CD4-positive, alpha-beta T cell treated with Interleukin-15 for 1 hour (primary cell): ENCODE data around the gene SWAP70.
"Not testable (repeated sequence)": the region's sequence is repeated elsewhere in the genome, so short reads cannot be mapped to it uniquely, and the experiment has no call there.

Source experiments
- DNase-seq: peaks from one replicate; pipeline ENCODE4 v3.0.0-alpha.2; 2020

SWAP70 gene

DNA sequence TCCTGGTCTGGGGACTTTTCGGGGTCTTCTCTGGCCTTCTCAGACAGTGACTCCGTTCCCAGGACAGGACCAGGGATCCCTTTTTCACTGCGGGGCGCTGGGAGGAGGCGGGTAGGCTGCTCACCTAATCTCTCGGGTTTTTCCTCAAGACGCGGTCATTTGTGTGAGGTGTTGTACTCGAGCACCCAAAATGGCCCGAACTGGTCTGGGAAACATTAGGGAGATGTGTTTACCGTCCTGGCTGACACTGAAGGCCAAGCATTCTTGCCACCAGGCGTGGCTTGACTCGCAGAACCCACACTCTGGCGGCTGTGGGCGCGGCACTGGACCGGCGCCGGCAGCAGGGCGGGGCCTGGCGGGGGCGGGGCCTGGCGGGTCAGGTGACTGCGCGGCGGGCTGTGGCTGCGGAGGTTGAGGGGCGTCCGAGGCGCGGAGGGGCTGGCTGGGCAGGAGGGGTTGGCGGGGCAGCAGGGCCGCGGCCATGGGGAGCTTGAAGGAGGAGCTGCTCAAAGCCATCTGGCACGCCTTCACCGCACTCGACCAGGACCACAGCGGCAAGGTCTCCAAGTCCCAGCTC lies at the start of gene SWAP70:
SWAP70 (plus strand) TSS at position 379 of the 577 bp plus-strand sequence; CDS start at position 482, 103 bp downstream.
- DNase-seq = peak; percentile 87

GRCh38 chr11:9615031-9615451 lies 48.8 kb upstream of the SWAP70 start:
- DNase-seq = peak; percentile 69

DNA sequence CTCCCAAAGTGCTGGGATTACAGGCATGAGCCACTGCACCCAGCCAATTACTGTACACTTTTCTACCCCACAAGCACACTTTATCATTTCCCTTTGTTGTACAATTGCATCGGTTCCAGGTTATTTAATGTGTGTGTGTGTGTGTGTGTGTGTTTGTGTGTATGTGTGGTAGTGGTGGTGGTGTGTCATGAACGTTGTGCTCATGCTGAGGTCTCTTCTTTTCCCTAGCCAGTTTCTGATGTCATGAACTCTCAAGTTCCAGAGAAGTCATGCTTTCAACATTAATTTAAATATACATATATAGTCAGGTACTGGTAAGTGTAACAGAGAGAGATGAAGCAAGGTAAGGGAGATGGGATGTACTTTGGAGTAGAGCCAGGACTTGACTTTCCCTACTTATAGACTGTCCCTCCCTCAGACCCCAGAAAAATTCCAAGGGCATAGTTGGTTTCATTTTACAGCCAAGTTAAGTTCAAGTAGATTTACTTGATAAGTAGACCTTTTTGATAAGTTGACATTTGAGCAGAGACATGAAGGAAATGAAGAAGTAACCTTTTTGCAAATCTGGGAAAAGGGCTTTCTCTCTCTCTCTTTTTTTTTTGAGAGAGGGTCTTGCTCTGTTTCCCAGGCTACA lies 47.7 kb upstream of the SWAP70 start:
- no peak for DNase-seq

DNA sequence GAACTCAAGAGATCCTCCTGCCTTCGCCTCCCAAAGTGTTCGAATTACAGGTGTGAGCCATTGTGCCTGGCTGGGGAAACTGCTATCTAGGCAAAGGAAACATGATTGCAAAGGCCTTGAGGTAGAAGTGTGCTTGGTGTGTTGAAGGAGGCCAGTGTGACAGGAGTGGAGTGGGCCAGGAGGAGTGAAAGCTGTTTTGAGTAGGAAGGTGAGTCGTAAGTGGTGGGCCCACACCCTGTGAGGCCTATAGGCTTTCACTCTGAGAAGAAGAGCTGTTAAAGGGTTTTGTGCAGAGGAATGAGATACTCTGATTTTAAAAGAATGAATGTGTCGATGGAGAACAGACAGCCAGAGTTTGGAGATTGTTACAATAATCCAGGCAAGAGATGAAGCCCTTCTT lies 47.0 kb upstream of the SWAP70 start:
- no peak for DNase-seq

DNA sequence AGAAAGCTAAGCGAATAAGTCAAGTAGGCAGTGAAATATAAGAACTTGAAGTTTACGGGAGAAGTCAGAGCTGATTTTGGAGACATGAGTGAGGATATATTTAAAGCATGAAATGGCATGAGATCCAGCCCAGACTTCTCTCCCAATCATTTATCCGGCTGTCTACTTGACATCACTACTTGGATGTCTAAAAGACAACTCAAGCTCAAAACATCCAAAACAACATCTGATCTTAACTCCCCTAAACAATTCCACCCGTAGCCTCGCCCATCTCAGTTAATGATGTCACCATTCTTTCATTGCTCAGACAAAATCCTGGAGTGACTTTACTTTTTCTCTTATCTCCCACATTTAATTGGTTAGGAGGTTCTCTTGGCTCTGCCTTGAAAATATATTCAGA lies 45.9 kb upstream of the SWAP70 start:
- DNase-seq = no peak

DNA sequence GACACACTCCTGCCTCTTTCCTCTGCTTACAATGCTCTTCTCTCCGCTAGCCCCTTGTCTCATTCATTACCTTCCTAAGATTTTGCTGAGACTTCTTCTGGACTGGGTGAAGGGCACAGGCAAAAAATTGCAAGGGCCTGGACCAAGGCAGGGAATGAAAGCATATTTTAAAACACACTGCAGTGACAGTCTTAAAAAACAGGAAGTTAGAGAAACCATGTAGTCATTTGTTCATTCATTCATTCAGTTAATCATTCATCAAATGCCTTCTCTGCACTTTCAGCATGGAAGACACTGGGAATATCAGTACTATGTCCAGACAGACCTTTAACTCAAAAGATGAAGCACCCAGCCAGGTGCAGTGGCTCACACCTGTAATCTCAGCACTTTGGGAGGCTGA lies 44.9 kb upstream of the SWAP70 start:
- no peak for DNase-seq

DNA sequence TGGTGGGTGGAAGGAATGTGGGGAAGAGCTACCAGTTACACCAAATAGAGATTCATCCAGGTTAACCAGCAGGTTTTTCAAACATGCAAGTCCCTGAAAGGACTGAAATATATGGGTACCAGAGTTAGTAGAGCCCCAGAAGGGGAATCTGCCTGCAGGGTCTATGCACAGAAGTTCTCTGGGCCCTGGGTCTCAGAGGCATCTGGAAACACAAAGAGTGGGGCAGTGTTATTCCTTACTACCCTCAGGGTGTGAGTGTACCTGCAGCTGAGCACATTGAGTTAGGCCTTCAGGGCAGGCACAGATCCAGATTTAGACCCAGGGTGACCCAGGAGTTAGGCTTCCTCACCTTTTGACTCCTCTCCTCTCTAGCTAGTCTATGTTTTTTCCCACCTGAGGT lies 43.9 kb upstream of the SWAP70 start:
- DNase-seq = no peak

GRCh38 chr11:9622353-9622752 lies 41.5 kb upstream of the SWAP70 start:
- not testable (repeated sequence) for DNase-seq

DNA sequence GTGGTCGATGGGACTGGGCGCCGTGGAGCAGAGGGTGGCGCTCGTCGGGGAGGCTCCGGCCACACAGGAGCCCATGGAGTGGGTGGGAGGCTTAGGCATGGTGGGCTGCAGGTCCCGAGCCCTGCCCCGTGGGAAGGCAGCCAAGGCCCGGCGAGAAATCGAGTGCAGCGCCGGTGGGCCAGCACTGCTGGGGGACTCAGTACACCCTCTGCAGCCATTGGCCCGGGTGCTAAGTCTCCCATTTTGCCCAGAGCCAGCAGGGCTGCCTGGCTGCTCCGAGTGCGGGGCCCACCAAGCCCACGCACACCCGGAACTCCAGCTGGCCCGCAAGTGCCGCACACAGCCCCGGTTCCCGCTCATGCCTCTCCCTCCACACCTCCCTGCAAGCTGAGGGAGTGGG lies 40.8 kb upstream of the SWAP70 start:
- DNase-seq = not testable (repeated sequence)

GRCh38 chr11:9624448-9624847 lies 39.4 kb upstream of the SWAP70 start:
- DNase-seq = no peak

DNA sequence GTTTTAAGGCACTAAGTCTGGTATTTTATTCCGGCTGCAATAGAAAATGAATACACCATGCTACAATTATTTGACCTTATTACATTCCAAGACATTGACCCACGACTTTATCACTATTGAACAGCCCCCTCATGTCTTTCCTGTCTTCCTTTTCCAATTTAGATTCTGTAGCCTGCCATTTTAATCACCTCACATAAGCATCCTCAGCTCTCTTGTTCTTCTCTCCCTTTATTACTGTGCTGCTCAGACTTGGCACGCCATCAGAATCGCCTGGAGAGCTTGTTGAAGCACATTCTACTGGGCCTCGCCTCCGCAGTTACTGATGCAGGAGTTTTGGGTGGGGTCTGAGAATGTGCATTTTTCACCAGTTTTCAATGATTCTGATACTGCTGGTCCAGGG lies 38.7 kb upstream of the SWAP70 start:
- DNase-seq = no peak

DNA sequence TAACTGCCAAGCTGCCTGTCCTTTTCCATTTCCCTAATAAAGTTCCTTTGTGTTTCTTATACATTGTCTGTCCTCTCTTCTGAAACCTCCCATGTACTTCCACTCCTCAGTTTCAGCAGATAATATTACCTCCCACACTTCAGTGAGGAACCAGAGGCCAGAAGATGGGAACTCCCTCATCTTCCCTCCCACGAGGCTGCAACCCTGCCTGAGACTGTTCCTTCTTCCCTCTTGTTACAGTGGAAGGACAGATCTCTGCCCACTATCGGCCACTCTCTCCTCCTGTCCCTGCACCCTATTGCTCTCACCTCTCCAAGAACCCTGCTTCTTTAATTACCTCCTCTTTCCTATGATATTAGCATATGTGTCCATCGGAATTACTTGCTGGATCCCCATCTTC lies 38.1 kb upstream of the SWAP70 start:
- DNase-seq = no peak

DNA sequence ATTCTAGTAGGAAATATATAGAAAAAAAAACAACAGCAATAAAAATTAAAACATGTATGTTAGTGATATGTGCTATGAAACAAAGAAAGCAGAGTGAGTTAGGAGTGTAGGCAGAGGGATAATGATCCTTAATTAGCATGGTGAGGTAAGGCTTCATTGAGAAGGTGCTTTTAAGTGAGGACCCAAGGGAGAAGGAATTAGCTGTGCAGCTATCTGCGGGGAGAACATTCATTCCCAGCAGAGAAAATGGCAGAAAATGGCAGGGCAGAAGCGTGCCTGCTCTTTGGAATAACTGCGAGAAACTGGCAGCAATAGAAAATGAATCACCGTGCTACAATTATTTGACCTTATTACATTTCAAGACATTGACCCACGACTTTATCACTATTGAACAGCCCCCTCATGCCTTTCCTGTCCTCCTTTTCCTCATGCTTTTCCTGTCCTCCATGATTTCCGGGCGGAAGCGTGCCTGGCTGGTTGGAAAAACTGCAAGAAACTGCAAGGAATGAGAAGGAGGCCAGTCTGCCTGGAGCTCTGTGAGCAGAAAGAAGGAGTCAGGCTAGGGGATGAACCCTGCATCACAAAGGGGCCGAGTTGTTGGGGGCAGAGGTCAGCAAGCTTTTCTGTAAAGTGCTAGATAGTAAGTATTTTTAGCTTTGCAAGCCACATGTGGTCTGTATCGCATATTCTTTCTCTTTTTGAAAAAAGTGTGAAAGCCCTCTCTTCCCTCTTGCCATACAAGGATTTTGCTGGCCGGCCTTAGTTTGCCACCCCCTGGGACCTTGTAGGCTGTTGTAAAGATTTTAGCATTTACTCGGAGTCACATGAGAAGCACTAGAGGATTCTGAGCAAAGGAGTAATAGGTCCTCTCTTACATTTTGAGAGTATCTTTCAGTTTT lies 37.1 kb upstream of the SWAP70 start:
- no peak for DNase-seq

- no peak for DNase-seq
Measured at GRCh38 chr11:9629064-9629463, 34.8 kb upstream of the SWAP70 start.

DNA sequence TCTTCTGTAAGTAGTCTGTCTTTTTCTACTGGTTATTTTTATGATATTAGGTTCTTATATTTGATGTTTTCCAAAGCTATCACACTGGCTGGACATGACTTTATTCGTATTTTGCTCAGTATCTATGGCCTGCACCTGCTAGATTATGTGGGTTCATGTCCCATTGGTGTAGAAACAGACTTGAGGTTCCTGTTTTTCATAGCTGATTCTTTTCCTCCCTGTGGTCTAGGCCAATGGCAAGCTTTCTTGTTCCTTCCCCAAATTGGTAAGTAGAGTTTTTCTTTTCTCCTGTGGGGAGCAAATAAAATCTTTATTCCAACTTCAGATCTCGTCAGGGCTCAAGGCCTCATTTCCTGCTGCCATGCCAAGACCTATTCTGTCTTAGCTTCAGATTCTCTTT lies 30.2 kb upstream of the SWAP70 start:
- DNase-seq = no peak

- no peak for DNase-seq
Measured at GRCh38 chr11:9636691-9637090, 27.2 kb upstream of the SWAP70 start.

- no peak for DNase-seq
Measured at GRCh38 chr11:9639099-9639498, 24.8 kb upstream of the SWAP70 start.

GRCh38 chr11:9639985-9640384 lies 23.9 kb upstream of the SWAP70 start:
- peak; percentile 48 for DNase-seq

DNA sequence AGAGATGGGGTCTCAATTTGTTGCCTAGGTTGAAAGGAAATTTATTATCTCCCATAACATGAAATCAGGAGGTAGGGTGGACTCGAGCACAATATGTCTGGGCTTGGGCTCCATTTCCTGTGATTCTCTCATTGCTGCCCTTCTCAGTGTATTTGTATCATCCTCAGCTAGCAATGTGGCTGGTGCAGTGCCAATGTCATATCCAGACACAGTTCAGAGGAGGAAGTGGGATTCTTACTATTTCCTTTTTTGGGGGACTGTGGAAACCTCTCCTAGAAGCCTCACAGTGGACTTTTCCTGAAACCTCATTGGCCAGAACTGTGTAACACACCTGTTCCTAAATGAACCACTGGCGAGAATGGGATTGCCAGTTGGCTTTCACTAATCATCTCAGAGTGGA lies 21.0 kb upstream of the SWAP70 start:
- DNase-seq = no peak

DNA sequence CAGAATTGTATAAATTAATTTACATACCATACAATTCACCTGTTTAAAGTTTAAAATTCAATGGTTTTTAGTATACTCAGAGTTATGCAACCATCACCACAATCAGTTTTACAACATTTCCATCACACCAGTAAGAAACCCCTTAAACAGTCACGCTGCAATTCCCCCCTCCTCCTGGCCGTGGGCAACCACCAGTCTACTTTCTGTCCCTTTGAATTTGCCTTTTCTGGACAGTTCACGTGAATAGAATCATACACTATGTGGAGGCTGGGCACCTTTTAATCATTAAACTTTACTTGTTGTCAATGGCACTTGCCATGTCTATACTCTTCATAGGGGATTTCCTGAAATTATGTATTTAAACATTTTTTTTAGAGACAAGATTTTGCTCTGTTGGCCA lies 20.1 kb upstream of the SWAP70 start:
- no peak for DNase-seq

DNA sequence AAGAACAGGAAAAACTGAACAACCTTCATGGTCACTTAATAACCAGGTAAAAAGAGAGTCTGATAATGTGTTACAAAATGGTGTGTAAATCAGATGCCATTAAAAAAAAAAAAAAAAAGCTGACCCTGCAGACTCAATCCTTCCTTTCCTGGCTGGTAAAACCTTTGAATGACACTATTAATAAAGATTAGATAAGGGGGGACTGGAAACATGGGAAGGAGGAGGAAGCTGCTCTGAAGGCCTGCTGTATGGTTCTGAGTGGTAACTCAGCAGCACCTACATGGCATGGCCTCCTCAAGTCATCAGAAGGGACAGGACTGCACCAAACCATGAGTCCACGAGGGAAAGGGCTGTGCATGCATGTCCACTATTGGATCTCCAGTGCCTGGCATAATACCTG lies 18.0 kb upstream of the SWAP70 start:
- DNase-seq = no peak

- DNase-seq = no peak
Measured at GRCh38 chr11:9646324-9646723, 17.6 kb upstream of the SWAP70 start.

DNA sequence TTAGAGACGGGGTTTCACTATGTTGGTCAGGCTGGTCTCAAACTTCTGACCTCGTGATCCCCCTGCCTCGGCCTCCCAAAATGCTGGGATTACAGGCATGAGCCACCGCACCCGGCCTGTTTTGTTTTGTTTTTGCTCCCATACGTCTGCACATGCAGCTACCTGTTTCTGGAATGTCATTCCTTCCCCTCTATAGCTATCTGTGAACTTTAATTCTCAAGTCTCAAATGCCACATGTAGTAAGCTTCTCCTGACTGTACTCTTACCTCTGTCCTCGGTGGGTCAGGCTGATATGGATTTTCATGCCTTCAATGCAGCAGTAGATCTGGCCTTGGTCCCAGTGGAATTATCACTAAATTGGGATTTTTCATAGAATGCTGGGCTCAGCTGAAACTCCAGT lies 12.4 kb upstream of the SWAP70 start:
- no peak for DNase-seq
